Posterior cingulate gyrus (tissue), 11 donors: Measurements from ENCODE around the gene EFNA4.

ENCODE experiments used
- DNase-seq, 10 donors: peaks; one replicate each; pipeline versions ENCODE4 v3.0.0 to v3.0.0-alpha.2; 2020 to 2021; ENCODE audit warnings: mixed read lengths in 3 of 10
- intact Hi-C: fragments of 100-400 bp; cut with DNase I; formaldehyde crosslinking; loops from one replicate; pipeline ENCODE4 v1.15.1; 2023

EFNA4 gene

DNA sequence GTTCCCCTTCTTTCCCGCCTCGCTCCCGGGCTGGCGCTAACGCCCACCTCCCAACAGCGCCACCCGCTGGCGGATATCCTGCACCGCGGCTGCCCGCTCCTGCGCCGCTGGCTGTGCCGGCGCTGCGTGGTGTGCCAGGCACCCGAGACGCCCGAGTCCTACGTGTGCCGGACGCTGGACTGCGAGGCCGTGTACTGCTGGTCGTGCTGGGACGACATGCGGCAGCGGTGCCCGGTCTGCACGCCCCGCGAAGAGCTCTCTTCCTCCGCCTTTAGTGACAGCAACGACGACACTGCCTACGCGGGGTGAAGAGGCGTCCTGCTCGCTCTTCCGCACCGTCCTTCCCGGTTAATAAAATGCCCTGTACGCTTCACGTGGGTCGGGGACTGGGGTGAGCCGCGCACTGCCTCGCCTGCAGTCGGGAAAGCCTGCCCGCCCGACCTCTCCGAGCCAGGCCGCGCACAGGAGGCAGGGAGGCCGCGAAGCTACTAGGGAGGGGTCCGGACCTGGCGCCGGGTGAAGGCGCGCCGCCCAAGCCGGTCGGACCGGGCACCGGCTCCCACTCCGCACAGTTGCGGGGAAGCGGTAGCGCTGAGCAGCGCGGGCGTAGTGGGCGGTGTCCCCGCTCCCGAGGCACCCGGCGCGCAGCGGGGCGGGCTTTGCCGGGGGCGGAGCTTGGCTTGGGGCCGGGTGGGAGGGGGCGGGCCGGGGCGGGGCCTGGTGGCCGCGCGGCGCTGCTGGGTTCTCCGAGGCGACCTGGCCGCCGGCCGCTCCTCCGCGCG lies 12.8 kb upstream of the EFNA4 start, which contains the start of gene ADAM15:
Gene ADAM15 (plus strand): TSS at position 757 of the 782 bp plus-strand sequence. CDS start 71 bp downstream, outside the sequence.
- intact Hi-C loops: loop anchor here (2.0 kb wide), 1 partner anchor 34 kb away; no protein-coding TSS in a partner anchor
- peak; percentile 60 to 96 (median 81) for DNase-seq

DNA sequence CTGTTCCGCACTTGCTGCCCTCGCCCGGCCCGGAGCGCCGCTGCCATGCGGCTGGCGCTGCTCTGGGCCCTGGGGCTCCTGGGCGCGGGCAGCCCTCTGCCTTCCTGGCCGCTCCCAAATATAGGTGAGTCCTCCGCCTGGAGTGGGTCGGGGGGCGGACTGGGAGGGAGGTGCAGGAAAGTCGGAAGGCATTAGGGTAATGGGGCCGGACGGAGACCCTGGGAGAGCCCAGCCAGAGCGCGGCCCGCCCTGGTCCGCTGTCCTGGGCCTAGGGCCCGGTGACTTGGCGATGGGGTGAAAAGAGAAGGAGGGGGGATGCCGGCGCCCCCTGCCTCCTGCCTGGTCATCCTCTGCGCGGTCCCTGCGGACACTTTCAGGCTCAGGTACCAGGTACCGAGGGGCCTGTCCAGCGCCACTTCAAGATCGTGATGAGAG lies 12.2 kb upstream of the EFNA4 start:
- DNase-seq: no peak
- intact Hi-C loops: loop anchor here (2.0 kb wide), 1 partner anchor 33 kb away; no protein-coding TSS in a partner anchor

DNA sequence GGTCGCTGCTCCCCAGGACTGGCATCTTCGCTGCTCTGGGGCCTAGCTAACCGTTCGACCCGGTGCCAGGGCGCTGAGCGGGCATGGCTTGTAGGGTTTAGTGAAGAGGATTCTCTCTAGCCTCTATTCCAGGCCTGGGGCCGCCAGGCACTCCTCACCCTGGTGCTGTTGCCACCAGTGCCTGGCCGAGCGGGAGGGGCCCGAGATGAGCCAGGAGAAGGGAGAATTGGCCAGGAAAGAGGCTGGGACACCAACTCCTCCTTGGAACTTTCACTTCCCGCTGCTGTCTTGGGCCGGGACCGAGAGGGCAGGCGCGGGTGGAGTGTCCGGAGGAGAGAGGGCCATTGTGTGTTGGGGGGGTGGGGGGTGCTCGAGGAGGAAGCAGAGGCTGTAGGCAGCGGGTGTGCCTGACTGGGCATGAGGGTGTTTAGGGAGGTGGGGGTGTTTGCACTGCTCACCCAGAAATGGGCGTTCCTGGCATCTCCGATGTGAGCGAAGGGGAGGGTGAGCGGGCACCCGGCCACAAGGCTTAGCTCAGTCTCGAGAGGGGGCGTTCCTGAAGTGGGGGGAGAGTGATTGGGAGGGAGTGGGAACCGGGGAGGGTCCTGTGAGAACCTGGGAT lies 11.7 kb upstream of the EFNA4 start:
- peak in 5 of 10 donors; percentile 35 to 44 (median 40) for DNase-seq
- intact Hi-C loops: loop anchor here (2.0 kb wide), 1 partner anchor 33 kb away; no protein-coding TSS in a partner anchor

DNA sequence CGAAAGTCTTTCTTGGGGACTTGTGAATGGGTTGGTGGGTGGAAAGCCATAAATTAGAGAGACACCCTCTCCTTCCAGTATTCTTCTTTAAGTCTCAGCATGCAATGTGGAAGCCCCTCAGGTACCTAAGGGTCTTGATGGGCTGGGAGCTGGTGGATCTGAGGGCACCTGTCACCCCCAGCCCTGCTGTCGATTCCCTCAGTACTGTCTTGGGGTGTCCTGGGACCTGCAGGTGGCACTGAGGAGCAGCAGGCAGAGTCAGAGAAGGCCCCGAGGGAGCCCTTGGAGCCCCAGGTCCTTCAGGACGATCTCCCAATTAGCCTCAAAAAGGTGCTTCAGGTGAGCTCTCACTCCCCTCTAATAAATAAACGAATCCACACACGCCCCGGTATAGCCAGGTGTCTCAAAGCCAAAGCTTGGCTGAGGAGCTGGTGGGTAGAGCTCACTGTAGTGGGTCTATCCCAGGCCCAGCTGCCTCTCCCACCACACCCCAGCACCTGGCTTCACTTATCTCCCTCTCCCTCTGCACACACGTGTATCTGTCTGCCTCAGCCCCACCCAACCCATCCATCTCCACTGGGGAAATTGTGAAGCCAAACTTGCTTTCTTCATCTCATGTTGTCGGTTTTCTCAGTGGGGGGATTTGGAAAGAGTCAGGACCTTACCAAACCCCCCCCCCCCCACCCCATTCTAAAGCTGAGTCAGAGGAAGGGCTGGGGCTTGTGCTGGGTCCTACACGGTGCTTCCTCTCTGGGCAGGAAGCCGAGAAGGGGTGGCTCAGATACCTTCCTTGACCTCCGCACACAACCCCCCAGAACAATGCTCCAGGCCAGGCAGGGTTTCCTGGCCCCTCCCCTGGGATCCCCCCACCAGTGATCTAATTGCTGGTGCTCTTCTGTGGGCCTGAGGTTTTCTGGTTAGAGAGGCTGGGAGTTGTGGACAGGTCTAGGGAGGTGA lies 10.8 kb upstream of the EFNA4 start:
- intact Hi-C loops: no loop called here
- no peak for DNase-seq

DNA sequence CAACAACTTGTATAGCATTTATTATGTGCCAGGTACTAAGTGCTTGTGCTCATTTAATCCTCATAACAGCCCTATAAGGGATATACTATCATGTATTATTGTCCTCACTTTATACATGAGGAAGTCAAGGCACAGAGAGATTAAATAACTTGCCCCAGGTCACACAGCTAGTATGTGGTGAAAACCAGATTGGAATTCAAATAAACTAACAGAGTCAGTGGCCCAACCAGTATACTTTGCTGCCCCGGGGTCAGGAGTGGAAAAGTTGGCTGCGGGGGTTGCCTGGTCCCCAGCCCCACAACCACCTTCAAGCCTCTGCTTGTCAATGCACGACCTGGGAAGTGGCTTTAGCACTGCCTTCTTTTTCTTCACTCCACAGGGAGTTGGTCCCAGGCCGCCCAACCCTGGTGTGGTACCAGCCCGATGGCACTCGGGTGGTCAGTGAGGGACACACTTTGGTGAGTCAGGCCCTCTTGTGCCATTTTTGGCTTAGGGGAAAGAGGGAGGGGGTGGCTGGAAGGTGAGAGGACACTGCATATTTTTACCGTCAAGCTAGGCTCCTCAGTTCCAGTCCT lies 9.9 kb upstream of the EFNA4 start:
- intact Hi-C loops: no loop called here
- peak in 1 of 10 donors; percentile 50 for DNase-seq

DNA sequence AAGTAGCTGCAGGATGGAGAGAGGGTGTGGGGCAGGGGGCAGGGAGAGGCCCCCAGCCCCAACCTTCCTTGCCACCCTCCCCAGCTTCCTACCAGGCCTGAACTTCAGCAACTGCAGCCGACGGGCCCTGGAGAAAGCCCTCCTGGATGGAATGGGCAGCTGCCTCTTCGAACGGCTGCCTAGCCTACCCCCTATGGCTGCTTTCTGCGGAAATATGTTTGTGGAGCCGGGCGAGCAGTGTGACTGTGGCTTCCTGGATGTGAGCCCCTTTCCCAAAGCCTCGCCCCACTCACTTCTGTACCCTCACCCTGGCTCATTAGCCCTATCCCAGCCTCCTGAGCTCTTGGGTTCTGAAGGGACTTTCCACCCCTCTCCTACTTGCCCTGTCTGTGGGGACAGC lies 6.4 kb upstream of the EFNA4 start:
- intact Hi-C loops: no loop called here
- DNase-seq: peak in 1 of 10 donors; percentile 54

DNA sequence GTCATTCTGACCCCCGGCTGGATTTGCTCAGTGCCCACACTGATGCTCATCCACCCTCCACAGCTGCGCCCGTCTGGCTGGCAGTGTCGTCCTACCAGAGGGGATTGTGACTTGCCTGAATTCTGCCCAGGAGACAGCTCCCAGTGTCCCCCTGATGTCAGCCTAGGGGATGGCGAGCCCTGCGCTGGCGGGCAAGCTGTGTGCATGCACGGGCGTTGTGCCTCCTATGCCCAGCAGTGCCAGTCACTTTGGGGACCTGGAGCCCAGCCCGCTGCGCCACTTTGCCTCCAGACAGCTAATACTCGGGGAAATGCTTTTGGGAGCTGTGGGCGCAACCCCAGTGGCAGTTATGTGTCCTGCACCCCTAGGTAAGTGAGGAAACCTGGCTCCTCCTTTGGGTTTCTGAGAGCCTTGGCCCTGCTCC lies 5.7 kb upstream of the EFNA4 start:
- peak in 1 of 10 donors; percentile 82 for DNase-seq
- intact Hi-C loops: no loop called here

DNA sequence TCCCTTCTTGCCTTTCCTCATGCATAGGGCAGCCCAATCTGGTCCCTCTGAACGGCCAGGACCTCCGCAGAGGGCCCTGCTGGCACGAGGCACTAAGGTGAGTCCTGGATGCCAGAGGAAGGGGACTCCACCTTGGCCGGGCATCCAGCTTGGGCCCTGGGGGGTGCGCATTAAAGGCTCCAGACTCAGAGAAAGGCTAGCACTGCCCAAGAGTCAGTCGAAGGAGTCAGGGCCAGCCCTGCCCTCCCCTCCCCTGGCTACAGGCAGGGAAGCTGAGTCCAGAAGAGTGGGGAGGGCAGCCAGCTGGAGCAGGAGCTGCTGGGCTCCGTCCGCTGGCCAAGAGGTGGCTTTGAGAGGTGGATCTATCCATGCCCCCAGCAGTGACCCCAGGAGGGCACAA lies 2.8 kb upstream of the EFNA4 start:
- intact Hi-C loops: loop anchor here (5.0 to 10.0 kb wide), 3 partner anchors 393 to 506 kb away; partner anchors contain the start of genes ADAR and UBE2Q1
- peak in 1 of 10 donors; percentile 73 for DNase-seq

DNA sequence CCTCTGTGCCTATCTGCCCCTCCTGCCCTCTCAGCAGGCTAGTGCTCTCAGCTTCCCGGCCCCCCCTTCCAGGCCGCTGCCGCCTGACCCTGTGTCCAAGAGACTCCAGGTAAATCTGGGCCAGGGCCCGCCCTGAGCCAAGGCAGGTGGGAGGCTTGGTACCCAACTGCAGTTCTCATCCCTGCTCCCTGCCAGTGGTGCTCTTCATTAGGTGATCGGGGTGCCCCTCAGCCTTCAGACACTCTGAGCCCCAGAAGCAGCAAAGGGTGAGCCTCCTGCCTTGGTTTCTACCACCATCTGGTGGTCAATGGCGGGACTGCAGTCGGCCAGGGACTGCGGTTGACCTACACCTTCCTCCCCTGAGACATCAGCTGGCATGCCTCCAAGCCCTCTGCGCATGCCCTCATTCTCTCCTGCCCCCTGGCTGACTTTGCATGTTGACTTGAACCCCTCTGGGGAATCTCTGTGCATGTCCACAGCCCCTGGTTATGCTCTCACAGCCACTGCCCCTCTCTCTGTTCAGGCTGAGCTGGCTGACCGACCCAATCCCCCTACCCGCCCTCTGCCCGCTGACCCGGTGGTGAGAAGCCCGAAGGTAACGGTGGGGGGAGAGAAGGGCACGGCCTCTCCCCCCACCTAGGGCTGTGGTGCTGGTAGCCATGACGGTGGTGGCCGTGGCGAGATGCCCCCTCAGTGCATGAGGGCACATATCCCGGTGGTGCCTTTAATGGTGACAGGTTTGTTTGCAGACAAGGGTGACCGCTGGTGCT lies 2.0 kb upstream of the EFNA4 start:
- DNase-seq: peak in 9 of 10 donors; percentile 71 to 96 (median 85)
- intact Hi-C loops: loop anchor here (2.0 to 10.0 kb wide), 4 partner anchors 23 to 507 kb away; partner anchors contain the start of genes ADAR and UBE2Q1

DNA sequence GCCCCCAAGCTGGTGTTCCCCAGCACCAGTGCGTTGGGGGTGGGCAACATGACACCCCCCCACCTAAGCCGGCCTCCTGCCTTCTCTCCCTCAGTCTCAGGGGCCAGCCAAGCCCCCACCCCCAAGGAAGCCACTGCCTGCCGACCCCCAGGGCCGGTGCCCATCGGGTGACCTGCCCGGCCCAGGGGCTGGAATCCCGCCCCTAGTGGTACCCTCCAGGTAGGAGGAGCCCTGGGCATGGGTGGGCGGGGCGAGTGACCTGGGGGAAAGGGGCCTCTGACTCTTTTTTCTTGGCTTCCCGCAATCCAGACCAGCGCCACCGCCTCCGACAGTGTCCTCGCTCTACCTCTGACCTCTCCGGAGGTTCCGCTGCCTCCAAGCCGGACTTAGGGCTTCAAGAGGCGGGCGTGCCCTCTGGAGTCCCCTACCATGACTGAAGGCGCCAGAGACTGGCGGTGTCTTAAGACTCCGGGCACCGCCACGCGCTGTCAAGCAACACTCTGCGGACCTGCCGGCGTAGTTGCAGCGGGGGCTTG lies 1.3 kb upstream of the EFNA4 start:
- intact Hi-C loops: loop anchor here (2.0 to 10.0 kb wide), 4 partner anchors 23 to 507 kb away; partner anchors contain the start of genes ADAR and UBE2Q1
- DNase-seq: peak in 1 of 10 donors; percentile 57

DNA sequence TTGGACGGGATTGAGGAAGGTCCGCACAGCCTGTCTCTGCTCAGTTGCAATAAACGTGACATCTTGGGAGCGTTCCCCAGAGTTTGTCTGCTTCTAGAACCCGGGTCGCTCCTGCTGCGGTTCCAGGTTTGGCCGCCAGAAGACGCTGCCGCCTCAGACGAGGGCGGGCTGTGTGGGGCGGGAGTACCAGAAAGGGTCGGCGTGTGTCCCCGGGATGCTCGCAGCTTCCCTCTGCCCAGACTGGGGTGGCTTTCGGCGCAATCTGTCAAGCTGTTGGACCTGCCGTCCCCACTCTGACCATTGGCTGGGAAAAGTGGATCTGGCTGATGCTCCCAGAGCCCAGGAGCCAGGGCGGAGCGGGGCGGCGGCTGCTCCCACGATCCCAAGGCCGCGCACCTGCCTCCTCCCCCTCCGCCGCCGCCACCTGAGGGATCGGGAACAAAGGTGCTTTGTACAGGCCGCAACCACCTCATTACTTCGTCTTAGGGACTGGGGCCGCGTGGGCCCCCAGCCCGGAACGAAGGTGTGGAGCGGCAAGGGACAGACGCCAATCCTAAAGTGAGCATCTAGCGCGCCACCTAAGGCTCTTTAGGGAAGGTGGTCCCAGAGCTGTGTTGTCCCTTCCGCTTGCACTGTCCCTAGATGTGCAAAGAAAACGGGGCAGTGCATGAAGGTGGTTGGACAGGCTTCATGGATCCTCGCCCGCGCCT lies 683 bp upstream of the EFNA4 start:
- intact Hi-C loops: loop anchor here (2.0 to 10.0 kb wide), 4 partner anchors 22 to 508 kb away; partner anchors contain the start of genes ADAR and UBE2Q1
- DNase-seq: peak in 4 of 10 donors; percentile 15 to 90 (median 64)

DNA sequence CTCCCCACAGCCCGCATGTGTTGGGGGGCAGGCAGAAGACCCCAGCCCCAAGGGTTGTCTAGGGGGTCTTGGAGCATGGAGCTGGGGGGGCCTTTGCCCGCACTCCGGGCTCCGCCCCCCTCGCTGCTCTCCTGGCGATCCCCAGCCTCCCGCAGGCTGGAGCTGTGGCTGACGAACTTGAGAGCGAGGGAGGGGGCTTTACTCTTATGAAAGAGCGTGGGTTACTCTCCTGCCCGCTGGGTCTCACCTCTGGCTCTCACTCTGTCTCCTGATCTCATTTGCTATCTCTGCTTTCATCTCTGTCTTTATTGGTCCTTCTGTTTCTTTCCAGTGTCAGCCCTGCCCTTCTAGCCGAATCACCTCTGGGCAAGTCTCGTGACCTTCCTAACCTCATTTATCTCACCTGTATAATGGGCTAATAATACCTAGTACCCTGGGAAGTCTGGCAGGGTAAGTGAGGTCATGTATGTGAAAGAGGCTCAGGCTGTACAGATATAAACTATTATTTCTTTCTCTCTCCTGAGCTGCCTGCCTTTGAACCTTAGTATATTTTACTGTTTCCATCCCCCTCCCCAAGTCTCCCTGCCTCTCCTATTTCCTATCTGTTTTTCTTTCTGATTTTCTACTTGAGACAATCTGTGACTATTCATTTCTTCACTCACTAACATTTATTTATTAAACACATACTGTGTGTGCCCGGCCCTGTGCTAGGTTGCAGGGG lies 731 bp downstream of the EFNA4 start:
- intact Hi-C loops: loop anchor here (5.0 to 10.0 kb wide), 3 partner anchors 397 to 509 kb away; partner anchors contain the start of genes ADAR and UBE2Q1
- DNase-seq: no peak

DNA sequence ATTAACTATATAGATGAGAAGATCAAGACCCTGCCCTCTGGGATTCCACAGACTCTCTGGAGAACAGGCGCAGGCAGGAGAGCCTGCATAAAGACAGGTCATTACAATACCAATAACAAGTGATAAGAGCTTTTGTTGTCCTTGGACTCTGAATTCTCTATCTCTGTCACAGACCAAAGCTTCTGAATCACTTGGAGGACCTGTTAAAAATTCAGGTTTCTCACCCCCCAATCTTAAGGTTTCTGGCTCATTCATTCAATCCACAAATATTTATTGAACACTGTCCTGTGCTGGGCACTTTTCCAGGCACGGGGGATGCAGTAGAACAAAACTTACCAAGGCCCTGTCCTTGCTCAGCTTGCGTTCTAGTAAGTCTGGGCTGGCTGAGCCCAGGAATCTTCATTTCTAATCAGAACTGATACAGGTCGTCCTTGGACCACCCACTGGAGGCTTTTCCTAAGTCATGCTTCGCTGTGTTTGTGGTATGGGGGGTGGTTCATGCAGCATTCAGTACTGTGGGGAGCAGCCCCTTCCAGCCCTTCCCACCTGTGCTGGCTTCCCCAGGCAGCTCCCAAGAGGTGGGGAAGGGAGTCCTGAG lies 1.4 kb downstream of the EFNA4 start:
- intact Hi-C loops: loop anchor here (5.0 to 10.0 kb wide), 3 partner anchors 398 to 510 kb away; partner anchors contain the start of genes ADAR and UBE2Q1
- peak in 1 of 10 donors; percentile 53 for DNase-seq

DNA sequence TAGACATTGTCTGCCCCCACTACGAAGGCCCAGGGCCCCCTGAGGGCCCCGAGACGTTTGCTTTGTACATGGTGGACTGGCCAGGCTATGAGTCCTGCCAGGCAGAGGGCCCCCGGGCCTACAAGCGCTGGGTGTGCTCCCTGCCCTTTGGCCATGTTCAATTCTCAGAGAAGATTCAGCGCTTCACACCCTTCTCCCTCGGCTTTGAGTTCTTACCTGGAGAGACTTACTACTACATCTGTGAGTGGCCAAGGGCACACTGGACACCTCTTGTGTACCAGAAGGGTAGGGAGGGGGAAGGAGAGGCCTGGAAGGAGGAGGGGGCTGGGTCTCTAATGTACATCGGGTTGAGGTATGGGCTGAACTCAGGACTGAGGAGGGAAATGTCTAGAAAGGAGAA lies 3.2 kb downstream of the EFNA4 start:
- DNase-seq: no peak
- intact Hi-C loops: loop anchor here (10.0 kb wide), 1 partner anchor 512 kb away; the partner anchor contains the start of gene UBE2Q1

DNA sequence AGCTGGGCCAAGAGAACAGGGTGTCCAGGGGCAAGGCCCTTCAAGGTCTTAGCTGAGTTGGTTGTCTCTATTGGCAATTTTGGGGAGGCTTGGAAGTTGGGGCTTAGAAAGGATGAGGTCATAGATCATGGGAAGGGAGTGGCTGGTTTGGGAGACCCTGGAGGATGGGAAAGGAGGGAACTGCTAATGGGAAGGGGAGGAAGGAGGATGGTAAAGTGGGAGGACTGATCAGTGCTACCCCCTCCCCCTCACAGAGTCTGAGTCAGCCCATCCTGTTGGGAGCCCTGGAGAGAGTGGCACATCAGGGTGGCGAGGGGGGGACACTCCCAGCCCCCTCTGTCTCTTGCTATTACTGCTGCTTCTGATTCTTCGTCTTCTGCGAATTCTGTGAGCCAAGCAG lies 5.1 kb downstream of the EFNA4 start:
- intact Hi-C loops: loop anchor here (10.0 kb wide), 1 partner anchor 514 kb away; the partner anchor contains the start of gene UBE2Q1
- DNase-seq: no peak

DNA sequence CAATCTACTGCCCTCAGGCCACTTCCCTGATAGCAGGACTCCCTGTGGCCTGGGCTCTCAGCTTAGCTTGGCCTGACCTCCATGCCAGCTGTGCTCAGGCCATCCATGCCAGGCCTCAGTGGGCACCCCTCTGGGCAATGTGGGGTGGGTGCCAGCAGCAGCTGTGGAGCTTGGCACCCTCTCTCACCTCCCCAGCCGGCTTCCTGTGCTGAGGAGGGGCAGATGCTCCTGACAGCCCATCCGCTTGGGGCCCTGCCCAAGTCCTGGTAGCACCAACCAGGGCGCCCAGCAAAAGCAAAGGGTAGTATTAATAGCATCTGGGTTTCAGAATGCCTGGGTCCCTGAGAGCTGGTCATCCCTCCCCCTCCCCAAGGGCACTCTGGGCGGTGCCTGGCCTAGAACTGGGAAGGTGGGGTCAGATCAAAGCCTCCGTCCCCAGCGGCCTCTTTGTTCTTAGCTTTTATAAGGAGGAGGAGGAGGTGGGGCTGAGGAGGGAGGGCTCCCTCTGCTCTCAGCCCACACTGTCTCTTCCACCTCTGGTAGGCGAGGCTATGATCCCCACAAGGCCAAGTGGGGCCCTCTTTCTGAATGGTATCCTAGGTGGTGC lies 6.1 kb downstream of the EFNA4 start:
- intact Hi-C loops: loop anchor here (10.0 kb wide), 1 partner anchor 515 kb away; the partner anchor contains the start of gene UBE2Q1
- DNase-seq: peak in 3 of 10 donors; percentile 15 to 81 (median 71)
